ENCODE data around the gene ZACN. TPM values are rescaled to one million over a fixed set of nuclear protein-coding genes. Genes with fewer than 3 reads are reported as not detected.
A peak's percentile ranks its signal among the peaks of the same experiment; 100 is the strongest.

The ZACN gene
- total RNA-seq, 1 donor from 2014 or later, result not detected

- Histone ChIP-seq H3K4me3 (no peak overlapping the region), H3K36me3 (peaks cover 4 to 72% of the 10 kb centered on the region in 2 donors), H3K27me3 (no peaks in the 10 kb centered on the region), H3K9me3 (no peaks in the 10 kb centered on the region), H3K4me1 (no peaks in the 10 kb centered on the region), H3K27ac (no peak overlapping the region)
- no peak for TF ChIP-seq CTCF (IDR thresholded peaks at IDR 0.05)
- no peak for TF ChIP-seq POLR2A (IDR thresholded peaks at IDR 0.05)
- TF ChIP-seq POLR2AphosphoS5 (IDR thresholded peaks at IDR 0.05; ENCODE audit: insufficient read depth in 1 of 2, low read depth in 1 of 2), result no peak
- intact Hi-C loops (cut with DNase I), result no loop called here
- no peak for DNase-seq (ENCODE audit: extremely low spot score in 2 of 2)
These were observed 15.1 kb downstream of the ZACN start for GRCh38 chr17:76094046-76094445.

GRCh38 chr17:76095943-76096342, 17.0 kb downstream of the ZACN start:
- no peaks in the 10 kb centered on the region for H3K4me1 ChIP-seq

DNA sequence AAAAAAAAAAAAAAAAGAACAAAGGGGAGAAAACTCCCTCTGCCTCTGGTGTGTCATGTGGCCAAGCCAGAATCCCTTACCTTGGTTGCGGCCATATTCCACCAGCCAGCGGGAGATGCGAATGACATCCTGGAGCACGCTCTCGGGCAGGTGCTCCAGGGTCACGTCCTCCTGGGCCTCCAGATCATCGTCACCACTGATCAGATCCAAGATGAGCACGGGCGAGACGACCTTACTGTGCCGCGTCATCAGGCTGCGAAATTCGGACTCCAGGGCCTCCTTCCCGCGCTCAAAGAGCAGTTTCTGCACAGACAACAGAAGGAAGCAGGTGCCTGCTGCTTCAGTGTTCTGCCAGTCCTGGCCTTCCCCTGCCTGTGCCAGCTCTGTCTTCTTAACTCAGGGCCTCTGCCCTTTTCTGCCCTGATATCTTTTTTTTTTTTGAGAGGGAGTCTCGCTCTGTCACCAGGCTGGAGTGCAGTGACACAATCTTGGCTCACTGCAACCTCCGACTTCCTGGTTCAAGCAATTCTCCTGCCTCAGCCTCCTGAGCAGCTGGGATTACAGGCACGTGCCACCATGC, 18.8 kb downstream of the ZACN start:
- Histone ChIP-seq H3K4me1 (peaks cover 12% of the 10 kb centered on the region), H3K27me3 (no peaks in the 10 kb centered on the region), H3K9me3 (no peaks in the 10 kb centered on the region), H3K27ac (no peak overlapping the region), H3K36me3 (peaks cover 4 to 70% of the 10 kb centered on the region in 2 donors), H3K4me3 (no peak overlapping the region)
- TF ChIP-seq CTCF (IDR thresholded peaks at IDR 0.05), result no peak
- no peak for TF ChIP-seq POLR2A (IDR thresholded peaks at IDR 0.05)
- no peak for TF ChIP-seq POLR2AphosphoS5 (IDR thresholded peaks at IDR 0.05; ENCODE audit: insufficient read depth in 1 of 2, low read depth in 1 of 2)
- DNase-seq (ENCODE audit: extremely low spot score in 2 of 2), result no peak
- intact Hi-C loops (cut with DNase I), result no loop called here

More at GRCh38 chr17:76095943-76096342, 17.0 kb downstream of the ZACN start:
- intact Hi-C loops (cut with DNase I), result no loop called here
- TF ChIP-seq CTCF (IDR thresholded peaks at IDR 0.05) (no peak), POLR2AphosphoS5 (IDR thresholded peaks at IDR 0.05; ENCODE audit: insufficient read depth in 1 of 2, low read depth in 1 of 2) (no peak), POLR2A (IDR thresholded peaks at IDR 0.05) (no peak)
- no peak for DNase-seq (ENCODE audit: extremely low spot score in 2 of 2)
- H3K36me3 ChIP-seq, result peaks cover 4 to 71% of the 10 kb centered on the region in 2 donors
- H3K27me3 ChIP-seq, result no peaks in the 10 kb centered on the region
- H3K4me3 ChIP-seq, result no peak overlapping the region
- no peaks in the 10 kb centered on the region for H3K9me3 ChIP-seq
- no peak overlapping the region for H3K27ac ChIP-seq

DNA sequence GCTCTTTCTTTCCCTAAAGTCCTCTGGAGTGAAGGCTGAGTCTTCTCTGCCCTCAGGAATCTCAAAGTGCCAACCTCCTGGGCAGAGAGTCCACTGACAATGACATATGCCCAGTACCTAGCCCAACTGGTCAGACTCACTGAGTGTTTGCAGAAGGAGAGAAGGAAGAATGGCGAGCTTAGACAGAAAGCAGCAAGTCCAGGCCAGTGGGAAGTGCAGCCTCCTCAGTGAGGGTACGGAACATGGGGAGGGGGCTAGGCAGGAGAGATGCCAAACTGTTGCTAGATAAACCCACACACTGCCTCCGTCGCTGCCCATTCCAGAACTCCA, 23.9 kb downstream of the ZACN start:
- Histone ChIP-seq H3K27me3 (no peaks in the 10 kb centered on the region), H3K9me3 (no peaks in the 10 kb centered on the region), H3K27ac (peak overlapping the region; percentile 74), H3K4me3 (peak overlapping the region; percentile 74 to 90), H3K36me3 (peaks cover 0 to 23% of the 10 kb centered on the region in 2 donors), H3K4me1 (peaks cover 25% of the 10 kb centered on the region)
- intact Hi-C loops (cut with DNase I), result no loop called here
- no peak for TF ChIP-seq POLR2A (IDR thresholded peaks at IDR 0.05)
- TF ChIP-seq CTCF (IDR thresholded peaks at IDR 0.05), result no peak
- no peak for TF ChIP-seq POLR2AphosphoS5 (IDR thresholded peaks at IDR 0.05; ENCODE audit: insufficient read depth in 1 of 2, low read depth in 1 of 2)
- no peak for DNase-seq (ENCODE audit: extremely low spot score in 2 of 2)

DNA sequence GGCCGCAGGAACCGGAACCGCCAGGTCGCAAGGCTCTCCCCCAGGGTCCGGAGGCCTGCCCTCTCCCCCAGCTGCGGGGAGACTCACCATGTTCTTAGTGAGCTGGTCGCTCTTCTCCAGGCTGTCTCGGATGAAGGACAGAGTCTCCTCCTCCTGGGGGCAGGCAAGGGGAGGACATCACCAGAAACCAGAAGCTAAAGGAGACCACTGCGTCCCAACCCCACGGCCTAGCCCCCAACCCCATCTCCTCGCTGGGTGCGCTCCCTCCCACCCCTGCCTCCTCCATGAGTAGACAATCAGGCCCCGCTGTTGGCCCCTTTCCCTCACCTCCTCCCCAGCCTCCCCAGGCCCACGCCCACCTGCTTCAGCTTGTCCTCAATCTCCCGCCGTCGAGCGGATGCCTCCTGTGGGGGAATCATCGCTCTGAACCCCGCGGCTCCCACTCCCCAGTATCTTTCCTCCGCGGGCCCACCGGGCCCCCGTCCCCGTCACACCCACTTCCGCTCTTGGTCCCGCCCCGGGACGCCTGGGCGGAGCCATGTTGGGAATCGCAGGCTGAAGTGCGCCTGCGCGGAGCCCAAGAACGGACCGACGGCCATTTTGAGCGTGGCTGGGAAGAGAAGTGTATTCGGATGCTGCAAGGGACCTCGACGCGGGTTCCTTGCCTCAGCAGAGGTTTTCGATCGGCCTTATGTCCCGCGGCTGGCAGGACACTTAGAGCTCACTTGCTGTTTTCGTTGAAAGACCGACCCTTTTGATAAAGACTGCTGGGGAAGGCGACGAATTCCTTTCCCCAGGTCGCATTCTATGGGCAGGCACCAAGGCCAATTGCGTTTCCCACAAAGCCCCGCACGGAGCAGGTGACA, 24.5 kb downstream of the ZACN start, which contains the start of gene EXOC7:
Gene EXOC7, minus strand, starts transcription at position 514 of the 866 bp plus-strand sequence. Its CDS starts 95 bp downstream, at position 419.
- Histone ChIP-seq H3K4me1 (peaks cover 25% of the 10 kb centered on the region), H3K9me3 (no peaks in the 10 kb centered on the region), H3K36me3 (peaks cover 0 to 23% of the 10 kb centered on the region in 2 donors), H3K4me3 (peak within 1 kb of the TSS; percentile 74 to 90), H3K27me3 (no peaks in the 10 kb centered on the region), H3K27ac (peak within 1 kb of the TSS; percentile 74)
- TF ChIP-seq CTCF (IDR thresholded peaks at IDR 0.05) (no peak), POLR2AphosphoS5 (IDR thresholded peaks at IDR 0.05; ENCODE audit: insufficient read depth in 1 of 2, low read depth in 1 of 2) (peak; percentile 88 to 97), POLR2A (IDR thresholded peaks at IDR 0.05) (peak in 1 of 2 donors; percentile 37)
- intact Hi-C loops (cut with DNase I), result no loop called here
- DNase-seq (ENCODE audit: extremely low spot score in 2 of 2), result peak in 1 of 2 donors; percentile 96

Data from vagina (tissue), 2 donors.